ENCODE data around the gene EPN3. TPM values are rescaled to one million over a fixed set of nuclear protein-coding genes. Genes with fewer than 3 reads are reported as not detected.
A peak's percentile ranks its signal among the peaks of the same experiment; 100 is the strongest.

EPN3 gene
- total and polyA plus RNA-seq, 2 experiments from 2014 or later: 2.7 to 11.5 TPM

GRCh38 chr17:50565402-50566350 lies 33.1 kb downstream of the EPN3 start:
- Histone ChIP-seq H3K27me3 (peaks cover 54% of the 10 kb centered on the region), H3K27ac (peak overlapping the region; percentile 94), H3K79me2 (no peaks in the 10 kb centered on the region), H3K4me1 (ENCODE audit: insufficient read depth) (peaks cover 36% of the 10 kb centered on the region), H3K4me2 (peak overlapping the region; percentile 69), H3K36me3 (replicated peaks; ENCODE audit: insufficient read depth, low read depth) (no peaks in the 10 kb centered on the region), H3K9me3 (ENCODE audit: low read depth) (no peaks in the 10 kb centered on the region), H4K20me1 (ENCODE audit: insufficient read depth, poor library complexity, severe bottlenecking) (no peaks in the 10 kb centered on the region), H3K4me3 (no peak overlapping the region), H2AFZ (no peak overlapping the region), H3K9me2 (replicated peaks; ENCODE audit: insufficient read depth) (no peaks in the 10 kb centered on the region)
- 51% methylated on average over 7 of the region's 10 CpGs for WGBS (ENCODE audit: low lambda C conversion rate, missing lambda C conversion rate)
- DNase-seq (ENCODE audit: low spot score): no peak
- TF ChIP-seq CTCF (IDR thresholded peaks at IDR 0.05; ENCODE audit: poor library complexity) (no peak), EZH2 (IDR thresholded peaks at IDR 0.05; ENCODE audit: borderline replicate concordance) (no peak), EZH2phosphoT487 (IDR thresholded peaks at IDR 0.05; ENCODE audit: low read depth, severe bottlenecking, unreplicated experiment) (no peak)

GRCh38 chr17:50566886-50567285 lies 34.4 kb downstream of the EPN3 start:
- H3K27ac ChIP-seq: no peak overlapping the region
- H3K4me2 ChIP-seq: no peak overlapping the region
- no peaks in the 10 kb centered on the region for H3K9me3 ChIP-seq (ENCODE audit: low read depth)
- no peaks in the 10 kb centered on the region for H4K20me1 ChIP-seq (ENCODE audit: insufficient read depth, poor library complexity, severe bottlenecking)
- H3K4me1 ChIP-seq (ENCODE audit: insufficient read depth): peaks cover 29% of the 10 kb centered on the region
- H3K27me3 ChIP-seq: peaks cover 43% of the 10 kb centered on the region
- no peaks in the 10 kb centered on the region for H3K9me2 ChIP-seq (replicated peaks; ENCODE audit: insufficient read depth)
- no peaks in the 10 kb centered on the region for H3K79me2 ChIP-seq
- no peak for TF ChIP-seq EZH2 (IDR thresholded peaks at IDR 0.05; ENCODE audit: borderline replicate concordance)
- TF ChIP-seq CTCF (IDR thresholded peaks at IDR 0.05; ENCODE audit: poor library complexity): no peak
- TF ChIP-seq EZH2phosphoT487 (IDR thresholded peaks at IDR 0.05; ENCODE audit: low read depth, severe bottlenecking, unreplicated experiment): no peak
- no peaks in the 10 kb centered on the region for H3K36me3 ChIP-seq (replicated peaks; ENCODE audit: insufficient read depth, low read depth)
- no peak for DNase-seq (ENCODE audit: low spot score)
- no peak overlapping the region for H3K4me3 ChIP-seq
- no peak overlapping the region for H2AFZ ChIP-seq
- WGBS (ENCODE audit: low lambda C conversion rate, missing lambda C conversion rate): 63% methylated on average over 2 of the region's 2 CpGs

- 89% methylated on average over 12 of the region's 12 CpGs for WGBS (ENCODE audit: low lambda C conversion rate, missing lambda C conversion rate)
- H3K36me3 ChIP-seq (replicated peaks; ENCODE audit: insufficient read depth, low read depth): no peaks in the 10 kb centered on the region
- no peak overlapping the region for H2AFZ ChIP-seq
Measured at GRCh38 chr17:50568659-50569058, 36.1 kb downstream of the EPN3 start.

More at GRCh38 chr17:50568659-50569058, 36.1 kb downstream of the EPN3 start:
- Histone ChIP-seq H3K4me2 (no peak overlapping the region), H3K9me3 (ENCODE audit: low read depth) (no peaks in the 10 kb centered on the region), H4K20me1 (ENCODE audit: insufficient read depth, poor library complexity, severe bottlenecking) (no peaks in the 10 kb centered on the region), H3K27ac (no peak overlapping the region), H3K27me3 (peaks cover 27% of the 10 kb centered on the region), H3K4me1 (ENCODE audit: insufficient read depth) (peaks cover 16% of the 10 kb centered on the region), H3K4me3 (no peak overlapping the region), H3K79me2 (no peaks in the 10 kb centered on the region), H3K9me2 (replicated peaks; ENCODE audit: insufficient read depth) (no peaks in the 10 kb centered on the region)
- no peak for TF ChIP-seq EZH2 (IDR thresholded peaks at IDR 0.05; ENCODE audit: borderline replicate concordance)
- TF ChIP-seq EZH2phosphoT487 (IDR thresholded peaks at IDR 0.05; ENCODE audit: low read depth, severe bottlenecking, unreplicated experiment): no peak
- no peak for TF ChIP-seq CTCF (IDR thresholded peaks at IDR 0.05; ENCODE audit: poor library complexity)
- DNase-seq (ENCODE audit: low spot score): no peak
